GM19238 (cell line): ENCODE results near the gene SPATA20.

Experiments used
- DNase-seq: peaks from one replicate; pipeline ENCODE4 v3.0.0; 2011; ENCODE audit warnings: low spot score; ENCODE audit not compliant: insufficient read length

SPATA20 gene

GRCh38 chr17:50594128-50594823 is 47.3 kb downstream of the SPATA20 start:
- no peak for DNase-seq

GRCh38 chr17:50594892-50595291 is 47.9 kb downstream of the SPATA20 start:
- DNase-seq = no peak

- DNase-seq = no peak
These were observed 49.4 kb downstream of the SPATA20 start for GRCh38 chr17:50596191-50597037.

GRCh38 chr17:50598487-50598886 is 51.5 kb downstream of the SPATA20 start:
- no peak for DNase-seq

- no peak for DNase-seq
These were observed 52.6 kb downstream of the SPATA20 start for GRCh38 chr17:50599606-50600005.

GRCh38 chr17:50601823-50602375 is 54.9 kb downstream of the SPATA20 start:
- DNase-seq = no peak

GRCh38 chr17:50602836-50603235 is 55.9 kb downstream of the SPATA20 start:
- DNase-seq = no peak

- no peak for DNase-seq
These were observed 56.4 kb downstream of the SPATA20 start for GRCh38 chr17:50603340-50603739.

- no peak for DNase-seq
These were observed 57.5 kb downstream of the SPATA20 start for GRCh38 chr17:50604513-50604912.

- no peak for DNase-seq
These were observed 58.5 kb downstream of the SPATA20 start for GRCh38 chr17:50605429-50605828.
